RWPE1 (cell line): ENCODE measurements around the gene PTAFR.

Experiments used
- CTCF ChIA-PET: fragments of 350-600 bp; sonication (Branson Sonifier 250); formaldehyde crosslinking; extraction: SDS; loops from one replicate; lab custom pipeline; 2021; lab: Yijun Ruan, JAX
- POLR2A ChIA-PET: fragments of 400-600 bp; formaldehyde crosslinking; extraction: SDS; loops from one replicate; lab custom pipeline; 2020; ENCODE audit warnings: antibody characterized with exemption; ENCODE audit not compliant: low non-redundant PET; lab: Yijun Ruan, JAX
- DNase-seq: peaks from one replicate; pipeline ENCODE4 v3.0.0; 2012; ENCODE audit warnings: low spot score
- H3K27ac ChIP-seq: fragments of 450-650 bp; 2 replicates; pipeline ENCODE4 v1.5.1; 2017
- CTCF ChIP-seq: fragments of 450-650 bp; conservative IDR thresholded peaks from 2 replicates; pipeline ENCODE4 v1.5.1; 2017; ENCODE audit warnings: low read depth, mild to moderate bottlenecking

Gene PTAFR

GRCh38 chr1:28109639-28110038 is 66.9 kb downstream of the PTAFR start:
- no peak overlapping the region for H3K27ac ChIP-seq
- ChIA-PET POLR2A (no interaction called here), CTCF (interaction anchor here (0.6 to 1.0 kb wide), 2 partner anchors 10 to 13 kb away, joined by 3 to 7 read pairs; no protein-coding TSS in a partner anchor)
- no peak for DNase-seq
- no peak for TF ChIP-seq CTCF

DNA sequence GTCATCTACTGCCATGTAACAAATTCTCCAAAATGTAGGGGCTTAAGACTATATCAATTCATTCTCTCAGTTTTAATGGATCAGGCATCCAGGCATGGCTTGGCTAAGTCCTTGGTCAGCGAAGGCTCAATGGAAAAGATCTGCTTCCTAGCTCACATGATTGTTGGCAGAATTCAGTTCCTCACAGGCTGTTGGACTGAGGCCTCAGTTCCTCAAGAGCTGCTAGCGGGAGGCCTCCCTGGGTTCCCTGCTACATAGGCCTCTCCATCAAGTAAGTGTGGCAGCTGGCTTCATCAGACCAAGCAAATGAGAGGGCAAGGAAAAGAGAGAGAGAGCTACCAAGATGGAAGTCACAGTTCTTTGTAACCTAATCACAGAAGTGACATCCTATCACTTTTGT is 68.5 kb downstream of the PTAFR start:
- CTCF ChIA-PET = interaction anchor here (0.6 kb wide), 1 partner anchor 12 kb away, joined by 3 read pairs; no protein-coding TSS in a partner anchor
- no peak for DNase-seq
- H3K27ac ChIP-seq = no peak overlapping the region
- POLR2A ChIA-PET = no interaction called here
- TF ChIP-seq CTCF = no peak

GRCh38 chr1:28104866-28105467 is 71.5 kb downstream of the PTAFR start:
- no peak for TF ChIP-seq CTCF
- H3K27ac ChIP-seq = no peak overlapping the region
- CTCF ChIA-PET = interaction anchor here (1.5 kb wide), 1 partner anchor 14 kb away, joined by 4 read pairs; no protein-coding TSS in a partner anchor
- DNase-seq = peak; percentile 35
- POLR2A ChIA-PET = no interaction called here

DNA sequence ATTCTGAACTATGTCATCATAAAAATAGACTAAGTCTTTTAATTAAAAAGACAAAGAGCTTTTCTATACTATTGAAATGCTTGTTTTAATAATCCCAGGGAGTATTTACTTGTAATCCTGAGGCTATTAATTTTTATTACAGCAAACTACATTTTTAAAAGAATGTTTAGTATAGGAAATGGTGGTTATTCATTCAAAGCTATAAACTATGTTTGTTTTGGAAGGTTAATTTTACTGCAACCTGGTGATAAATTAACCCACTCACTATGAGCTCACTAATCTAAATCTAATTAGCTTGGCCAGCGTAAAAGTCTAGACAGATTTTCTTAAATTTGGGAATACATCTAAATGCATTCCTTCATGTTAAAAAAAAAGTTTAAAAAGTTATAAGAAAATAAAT is 74.3 kb downstream of the PTAFR start:
- no peak overlapping the region for H3K27ac ChIP-seq
- no peak for DNase-seq
- POLR2A ChIA-PET = no interaction called here
- no peak for TF ChIP-seq CTCF
- CTCF ChIA-PET = interaction anchor here (0.7 kb wide), 1 partner anchor 1317 kb away, joined by 6 read pairs; no protein-coding TSS in a partner anchor

- H3K27ac ChIP-seq = no peak overlapping the region
- ChIA-PET POLR2A (no interaction called here), CTCF (no interaction called here)
- no peak for DNase-seq
- no peak for TF ChIP-seq CTCF
Observed at GRCh38 chr1:28099050-28099769, 77.3 kb downstream of the PTAFR start.
